Muscle layer of colon (tissue), 2 donors: ENCODE data around the gene KRTAP7-1.

ENCODE experiments used
- H3K27ac ChIP-seq: one replicate; pipeline ENCODE4 v1.7.0; 2013; ENCODE audit warnings: low read depth, mild to moderate bottlenecking, low read length, moderate library complexity
- H3K27me3 ChIP-seq, 2 donors: one replicate each; pipeline ENCODE4 v1.7.0; 2013; ENCODE audit warnings: low read length in 2 of 2, mild to moderate bottlenecking in 2 of 2; ENCODE audit not compliant: insufficient read depth in 2 of 2, control insufficient read depth in 1 of 2
- H3K36me3 ChIP-seq: one replicate; pipeline ENCODE4 v1.7.0; 2013; ENCODE audit warnings: mild to moderate bottlenecking, low read length; ENCODE audit not compliant: insufficient read depth
- H3K4me1 ChIP-seq: one replicate; pipeline ENCODE4 v1.7.0; 2013; ENCODE audit warnings: mild to moderate bottlenecking, low read length; ENCODE audit not compliant: insufficient read depth
- H3K4me3 ChIP-seq, 2 donors: one replicate each; pipeline ENCODE4 v1.7.0; 2013; ENCODE audit warnings: low read length in 2 of 2, low read depth in 1 of 2, mild to moderate bottlenecking in 1 of 2, moderate library complexity in 1 of 2
- H3K9ac ChIP-seq: one replicate; pipeline ENCODE4 v1.7.0; 2013; ENCODE audit warnings: low read length
- H3K9me3 ChIP-seq: one replicate; pipeline ENCODE4 v1.7.0; 2013; ENCODE audit warnings: mild to moderate bottlenecking, low read length
- donor health status: abdominal sarcoma.
- donor health status: Adenocarcinoma of cecum.

Gene KRTAP7-1

GRCh38 chr21:30779249-30779648 is 50.3 kb downstream of the KRTAP7-1 start:
- Histone ChIP-seq H3K36me3 (no peaks in the 10 kb centered on the region), H3K9ac (no peak overlapping the region), H3K4me1 (no peaks in the 10 kb centered on the region), H3K27ac (no peak overlapping the region), H3K4me3 (no peak overlapping the region), H3K9me3 (no peaks in the 10 kb centered on the region), H3K27me3 (no peaks in the 10 kb centered on the region)
